K562 (cell line): Measurements from ENCODE around the gene PAX5. TPM values are rescaled to one million over a fixed set of nuclear protein-coding genes. Genes with fewer than 3 reads are reported as not detected.

Experiments used
- ATAC-seq: fragments of 200-7000 bp; cut with Tn5 transposase; 3 replicates; pipeline ENCODE4 v1.9.1; 2020; ENCODE audit warnings: moderate library complexity
- BruUV-seq: library from RNA; stranded (reverse); fragments of 400-500 nt; replicated peaks from 2 replicates; lab custom pipeline; 2021; lab: Mats Ljungman, UMichigan
- CTCF ChIA-PET: fragments of 300-600 bp; formaldehyde crosslinking; extraction: SDS; loops from one replicate; lab custom pipeline; 2021; ENCODE audit warnings: low intra/inter-chr PET ratio; lab: Yijun Ruan, JAX
- POLR2A ChIA-PET: fragments of 300-600, 350-650 bp; sonication (Branson Sonifier 250); formaldehyde crosslinking; extraction: SDS; loops from one replicate; lab custom pipeline; 2021; ENCODE audit warnings: antibody characterized with exemption, inconsistent platforms; lab: Yijun Ruan, JAX
- DNase-seq, 4 experiments: peaks; one replicate each; pipeline versions ENCODE4 v3.0.0 to v3.0.0-alpha.2; 2011 to 2018; ENCODE audit warnings: low spot score in 3 of 4, mixed read lengths in 3 of 4; ENCODE audit errors: extremely low read depth in 1 of 4
- FAIRE-seq: peaks from 2 replicates; lab custom pipeline; 2011; peaks lifted over from hg19 to GRCh38; lab: Jason Lieb, UNC
- H2AFZ ChIP-seq: 2 replicates; pipeline ENCODE4 v1.6.0; 2011; ENCODE audit warnings: low read depth, low read length, control low read depth, inconsistent platforms
- H3K27ac ChIP-seq: fragments of 200-600 bp; 3 replicates; pipeline ENCODE4 v1.8.0; 2011; ENCODE audit warnings: low read depth, mild to moderate bottlenecking, control low read depth, inconsistent platforms, low read length, moderate library complexity, mixed read lengths; ENCODE audit errors: extremely low read depth
- H3K27me3 ChIP-seq, 2 experiments: fragments of 300-600 bp in 1 of 2; 2 replicates in 1 of 2; 3 replicates in 1 of 2; pipeline versions ENCODE4 v1.6.0 to v1.8.0; 2011; ENCODE audit warnings: inconsistent platforms in 2 of 2, low read length in 2 of 2, mild to moderate bottlenecking in 1 of 2, mixed read lengths in 1 of 2, moderate library complexity in 1 of 2; ENCODE audit not compliant: control insufficient read depth in 2 of 2, insufficient read depth in 2 of 2
- H3K36me3 ChIP-seq: fragments of 300-600 bp; 3 replicates; pipeline ENCODE4 v1.8.0; 2011; ENCODE audit warnings: mild to moderate bottlenecking, low read length, inconsistent platforms; ENCODE audit not compliant: control insufficient read depth, insufficient read depth
- H3K4me1 ChIP-seq, 2 experiments: fragments of 200-600 bp in 1 of 2; replicated peaks in 1 of 2; 2 replicates in 1 of 2; 3 replicates in 1 of 2; pipeline versions ENCODE4 v1.5.1 to v1.8.0; 2011; ENCODE audit warnings: inconsistent platforms in 2 of 2, low read length in 2 of 2, mild to moderate bottlenecking in 1 of 2, mixed read lengths in 1 of 2, moderate library complexity in 1 of 2; ENCODE audit not compliant: control insufficient read depth in 2 of 2, insufficient read depth in 2 of 2
- H3K4me2 ChIP-seq: 2 replicates; pipeline ENCODE4 v1.6.1; 2011; ENCODE audit warnings: low read length, control low read depth, inconsistent platforms, mixed read lengths; ENCODE audit not compliant: insufficient read depth
- H3K4me3 ChIP-seq: fragments of 200-600 bp; sonication (generic), shearing (Covaris generic); 2 replicates; pipeline ENCODE4 v1.5.1; 2016; ENCODE audit warnings: control low read depth, inconsistent platforms
- H3K79me2 ChIP-seq: fragments of 200-600 bp; 3 replicates; pipeline ENCODE4 v1.8.0; 2011; ENCODE audit warnings: low read length, inconsistent platforms; ENCODE audit not compliant: control insufficient read depth, insufficient read depth
- H3K9ac ChIP-seq, 2 experiments: 2 replicates each; pipeline versions ENCODE4 v1.6.0 to v1.6.1; 2011; ENCODE audit warnings: low read depth in 2 of 2, low read length in 2 of 2, control low read depth in 1 of 2, inconsistent platforms in 1 of 2, mild to moderate bottlenecking in 1 of 2, mixed read lengths in 1 of 2; ENCODE audit not compliant: insufficient read depth in 1 of 2
- H3K9me1 ChIP-seq: one replicate; pipeline ENCODE4 v1.6.0; 2011; ENCODE audit warnings: inconsistent platforms, mild to moderate bottlenecking, low read length, moderate library complexity; ENCODE audit not compliant: control insufficient read depth, insufficient read depth
- H3K9me3 ChIP-seq: replicated peaks from 2 replicates; pipeline ENCODE4 v1.5.1; 2011; ENCODE audit warnings: low read depth, low read length, inconsistent platforms; ENCODE audit not compliant: control insufficient read depth, insufficient read depth
- H4K20me1 ChIP-seq: replicated peaks from 2 replicates; pipeline ENCODE4 v1.6.1; 2011; ENCODE audit warnings: low read length, inconsistent platforms, mixed read lengths; ENCODE audit not compliant: control insufficient read depth, insufficient read depth
- CEBPG ChIP-seq, 3 experiments: fragments of 200-800 bp in 1 of 3; sonication (Bioruptor generic) in 1 of 3; sonication (generic) in 1 of 3; formaldehyde crosslinking in 1 of 3; IDR thresholded peaks in 2 of 3; conservative IDR thresholded peaks in 1 of 3; 2 replicates each; pipeline versions ENCODE4 v1.6.1 to v1.8.0; 2016 to 2022; ENCODE audit warnings: missing compliant biosample characterization in 2 of 3, missing genetic modification characterization in 2 of 3, mild to moderate bottlenecking in 1 of 3, missing genetic modification reagents in 1 of 3
- CREBBP ChIP-seq: IDR thresholded peaks from one replicate; pipeline ENCODE4 v1.6.1; 2012; ENCODE audit warnings: low read depth, mild to moderate bottlenecking, control low read depth, inconsistent platforms, low read length
- ETV6 ChIP-seq, 3 experiments: fragments of 150-350 bp in 1 of 3; sonication (generic) in 1 of 3; formaldehyde crosslinking in 1 of 3; IDR thresholded peaks; 2 replicates each; pipeline versions ENCODE4 v1.6.1 to v1.8.0; 2014 to 2022; ENCODE audit warnings: borderline replicate concordance in 2 of 3, low read depth in 2 of 3, antibody characterized with exemption in 1 of 3, low read length in 1 of 3, mild to moderate bottlenecking in 1 of 3, missing genetic modification reagents in 1 of 3
- HIVEP1 ChIP-seq: fragments of 250-450 bp; sonication (Bioruptor Pico); IDR thresholded peaks from 2 replicates; pipeline ENCODE4 v1.4.0; 2020; ENCODE audit warnings: mild to moderate bottlenecking
- MAFG ChIP-seq: fragments of 450-650 bp; conservative IDR thresholded peaks from 2 replicates; pipeline ENCODE4 v1.6.1; 2016; ENCODE audit warnings: missing genetic modification characterization, missing compliant biosample characterization
- NUFIP1 ChIP-seq: fragments of 450-650 bp; IDR thresholded peaks from 2 replicates; pipeline ENCODE4 v1.6.1; 2018; ENCODE audit not compliant: partially characterized antibody
- PHTF2 ChIP-seq: fragments of 250-450 bp; sonication (Bioruptor Pico); IDR thresholded peaks from 2 replicates; pipeline ENCODE4 v1.5.0; 2021; ENCODE audit warnings: mild to moderate bottlenecking
- PML ChIP-seq: IDR thresholded peaks from 2 replicates; pipeline ENCODE4 v1.6.1; 2012; ENCODE audit warnings: low read length, inconsistent platforms
- POLR2B ChIP-seq: fragments of 450-650 bp; IDR thresholded peaks from 2 replicates; pipeline ENCODE4 v1.6.1; 2018; ENCODE audit warnings: low read depth; ENCODE audit not compliant: partially characterized antibody
- YBX1 ChIP-seq: fragments of 450-650 bp; IDR thresholded peaks from 2 replicates; pipeline ENCODE4 v1.7.1; 2016; ENCODE audit warnings: mild to moderate bottlenecking
- ZNF282 ChIP-seq: sonication (generic); formaldehyde crosslinking; IDR thresholded peaks from 2 replicates; pipeline ENCODE4 v1.8.1; 2023; ENCODE audit warnings: missing genetic modification reagents
- ZNF586 ChIP-seq: fragments of 450-650 bp; formaldehyde crosslinking; conservative IDR thresholded peaks from 2 replicates; pipeline ENCODE4 v1.4.0; 2020; ENCODE audit warnings: mild to moderate bottlenecking, moderate library complexity
- ZNF778 ChIP-seq: fragments of 450-650 bp; formaldehyde crosslinking; IDR thresholded peaks from 2 replicates; pipeline ENCODE4 v1.4.0; 2020; ENCODE audit warnings: mild to moderate bottlenecking, moderate library complexity
- WGBS: fragments of 100-300 bp; shearing (Covaris generic); methylation state at CpG from one replicate; pipeline ENCODE4 v1.1.6; 2016; ENCODE audit warnings: low coverage, mixed read lengths; ENCODE audit not compliant: insufficient coverage; ENCODE audit errors: missing lambda C conversion rate; 5-methylcytosine and 5-hydroxymethylcytosine counted together
- in situ Hi-C: fragments of 300-500 bp; cut with MboI; formaldehyde crosslinking; loops from 4 replicates; pipeline ENCODE4 v1.15.0; 2018; ENCODE audit warnings: inconsistent platforms, mixed read lengths
- intact Hi-C: fragments of 100-400 bp; cut with micrococcal nuclease; formaldehyde crosslinking; loops from 2 replicates; pipeline ENCODE4 v1.14.2; 2022
- polyA plus RNA-seq, 8 experiments: library from polyadenylated mRNA; depleted of rRNA in 4 of 8; stranded (reverse) in 5 of 8; unstranded in 3 of 8; fragments of >200 nt; fragmentation: Nextera tagmentation in 2 of 8; fragmentation: Illumina TruSeq in 1 of 8; extraction: Ambion mirVana in 2 of 8; extraction: Trizol in 1 of 8; gene quantifications; 2 replicates each; pipeline versions ENCODE4 v1.2.1 to v1.2.3, GENCODE V29; 2011 to 2014; ENCODE audit warnings: inconsistent platforms in 1 of 8, missing spikeins in 1 of 8
- total RNA-seq, 7 experiments: library from RNA; depleted of rRNA in 6 of 7; stranded (reverse); fragments of >200 nt in 6 of 7; fragmentation: Illumina TruSeq in 2 of 7; extraction: Trizol in 2 of 7; gene quantifications; 2 replicates each; pipeline versions ENCODE4 v1.2.1 to v1.2.3, GENCODE V29; 2011 to 2021; ENCODE audit warnings: low replicate concordance in 1 of 7
- TF ChIP-seq, protein P1 (sequence below): fragments of 250-450 bp; sonication (Bioruptor Pico); IDR thresholded peaks from 2 replicates; pipeline ENCODE4 v1.4.0; 2020; ENCODE audit warnings: mild to moderate bottlenecking, moderate library complexity
- TF ChIP-seq, protein P2 (sequence below): IDR thresholded peaks from 2 replicates; pipeline ENCODE4 v1.6.1; 2016; ENCODE audit warnings: missing genetic modification characterization, missing compliant biosample characterization
- TF ChIP-seq, protein P3 (sequence below): fragments of 250-450 bp; sonication (Bioruptor Pico); IDR thresholded peaks from 2 replicates; pipeline ENCODE4 v1.8.0; 2021; ENCODE audit warnings: moderate library complexity, mild to moderate bottlenecking, inconsistent platforms
- TF ChIP-seq, protein P4 (sequence below): sonication (generic); formaldehyde crosslinking; IDR thresholded peaks from 2 replicates; pipeline ENCODE4 v1.8.1; 2023; ENCODE audit warnings: mild to moderate bottlenecking, missing genetic modification reagents

PAX5 gene
- total and polyA plus RNA-seq, 9 of the 15 experiments (the other 6 are each of a cell fraction or from before 2014, with no cell fraction given), result 0.03 to 0.09 TPM; not detected in 7

DNA sequence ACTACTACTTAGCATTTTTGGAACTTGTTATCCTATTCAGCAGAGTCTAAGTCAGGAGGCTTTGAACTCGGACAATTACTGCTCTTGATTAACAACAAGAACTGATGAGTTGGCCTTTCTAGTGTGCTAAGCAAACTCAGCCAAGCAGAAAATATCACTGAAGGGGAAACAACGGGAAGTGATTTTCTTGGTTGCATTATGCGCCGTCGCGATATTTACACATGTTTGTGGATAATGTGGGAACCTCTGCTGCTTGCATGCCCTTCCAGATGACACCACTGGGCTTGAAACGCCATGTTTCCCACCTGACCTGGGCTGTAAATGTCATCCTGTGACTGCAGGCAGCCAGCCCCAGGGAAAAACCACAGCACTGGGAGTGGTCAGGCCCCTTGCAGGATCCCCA, 205.5 kb downstream of the PAX5 start:
- CTCF ChIA-PET, result no interaction called here
- Histone ChIP-seq H3K36me3 (no peaks in the 10 kb centered on the region), H3K9me3 (no peaks in the 10 kb centered on the region), H3K4me2 (no peak overlapping the region), H3K27me3 (peaks cover 0 to 32% of the 10 kb centered on the region in 2 experiments; a peak in 4 of 5 replicates), H3K79me2 (no peaks in the 10 kb centered on the region), H3K9ac (no peak overlapping the region), H3K4me1 (no peaks in the 10 kb centered on the region), H3K4me3 (no peak overlapping the region), H4K20me1 (peaks cover 6% of the 10 kb centered on the region; the same call in 1 of the 2 replicates), H2AFZ (no peak overlapping the region), H3K27ac (no peak overlapping the region), H3K9me1 (no peaks in the 10 kb centered on the region)
- 0% methylated on average over 7 of the region's 7 CpGs for WGBS
- in situ Hi-C loops (no loop called here), intact Hi-C loops (no loop called here)
- BruUV-seq, result no TSS peak
- no peak for ATAC-seq
- POLR2A ChIA-PET, result no interaction called here
- DNase-seq, result no peak
- FAIRE-seq, result no peak
- TF ChIP-seq, protein P1, sequence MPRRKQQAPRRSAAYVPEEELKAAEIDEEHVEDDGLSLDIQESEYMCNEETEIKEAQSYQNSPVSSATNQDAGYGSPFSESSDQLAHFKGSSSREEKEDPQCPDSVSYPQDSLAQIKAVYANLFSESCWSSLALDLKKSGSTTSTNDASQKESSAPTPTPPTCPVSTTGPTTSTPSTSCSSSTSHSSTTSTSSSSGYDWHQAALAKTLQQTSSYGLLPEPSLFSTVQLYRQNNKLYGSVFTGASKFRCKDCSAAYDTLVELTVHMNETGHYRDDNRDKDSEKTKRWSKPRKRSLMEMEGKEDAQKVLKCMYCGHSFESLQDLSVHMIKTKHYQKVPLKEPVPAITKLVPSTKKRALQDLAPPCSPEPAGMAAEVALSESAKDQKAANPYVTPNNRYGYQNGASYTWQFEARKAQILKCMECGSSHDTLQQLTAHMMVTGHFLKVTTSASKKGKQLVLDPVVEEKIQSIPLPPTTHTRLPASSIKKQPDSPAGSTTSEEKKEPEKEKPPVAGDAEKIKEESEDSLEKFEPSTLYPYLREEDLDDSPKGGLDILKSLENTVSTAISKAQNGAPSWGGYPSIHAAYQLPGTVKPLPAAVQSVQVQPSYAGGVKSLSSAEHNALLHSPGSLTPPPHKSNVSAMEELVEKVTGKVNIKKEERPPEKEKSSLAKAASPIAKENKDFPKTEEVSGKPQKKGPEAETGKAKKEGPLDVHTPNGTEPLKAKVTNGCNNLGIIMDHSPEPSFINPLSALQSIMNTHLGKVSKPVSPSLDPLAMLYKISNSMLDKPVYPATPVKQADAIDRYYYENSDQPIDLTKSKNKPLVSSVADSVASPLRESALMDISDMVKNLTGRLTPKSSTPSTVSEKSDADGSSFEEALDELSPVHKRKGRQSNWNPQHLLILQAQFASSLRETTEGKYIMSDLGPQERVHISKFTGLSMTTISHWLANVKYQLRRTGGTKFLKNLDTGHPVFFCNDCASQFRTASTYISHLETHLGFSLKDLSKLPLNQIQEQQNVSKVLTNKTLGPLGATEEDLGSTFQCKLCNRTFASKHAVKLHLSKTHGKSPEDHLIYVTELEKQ (CRISPR knock-in tag), result no peak
- TF ChIP-seq ZNF778 (CRISPR knock-in tag) (no peak), PHTF2 (no peak), HIVEP1 (no peak), PML (no peak), POLR2B (no peak), YBX1 (no peak), CEBPG (CRISPR knock-in tag; IDR thresholded peaks at IDR 0.05) (no peak), CEBPG (tag; conservative IDR thresholded peaks at IDR 0.05 in 1 of 2, IDR thresholded peaks at IDR 0.05 in 1 of 2) (no peak), CREBBP (no peak), ZNF282 (CRISPR knock-in tag) (no peak), ETV6 (IDR thresholded peaks at IDR 0.05; ENCODE audit: borderline replicate concordance in 1 of 2, low read depth in 2 of 2, low read length in 1 of 2) (no peak), ETV6 (CRISPR knock-in tag; IDR thresholded peaks at IDR 0.05; ENCODE audit: borderline replicate concordance) (no peak), ZNF586 (no peak), NUFIP1 (no peak), MAFG (tag) (no peak)
- TF ChIP-seq, protein P2, sequence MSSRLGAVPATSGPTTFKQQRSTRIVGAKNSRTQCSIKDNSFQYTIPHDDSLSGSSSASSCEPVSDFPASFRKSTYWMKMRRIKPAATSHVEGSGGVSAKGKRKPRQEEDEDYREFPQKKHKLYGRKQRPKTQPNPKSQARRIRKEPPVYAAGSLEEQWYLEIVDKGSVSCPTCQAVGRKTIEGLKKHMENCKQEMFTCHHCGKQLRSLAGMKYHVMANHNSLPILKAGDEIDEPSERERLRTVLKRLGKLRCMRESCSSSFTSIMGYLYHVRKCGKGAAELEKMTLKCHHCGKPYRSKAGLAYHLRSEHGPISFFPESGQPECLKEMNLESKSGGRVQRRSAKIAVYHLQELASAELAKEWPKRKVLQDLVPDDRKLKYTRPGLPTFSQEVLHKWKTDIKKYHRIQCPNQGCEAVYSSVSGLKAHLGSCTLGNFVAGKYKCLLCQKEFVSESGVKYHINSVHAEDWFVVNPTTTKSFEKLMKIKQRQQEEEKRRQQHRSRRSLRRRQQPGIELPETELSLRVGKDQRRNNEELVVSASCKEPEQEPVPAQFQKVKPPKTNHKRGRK (tag), result no peak
- TF ChIP-seq, protein P3, sequence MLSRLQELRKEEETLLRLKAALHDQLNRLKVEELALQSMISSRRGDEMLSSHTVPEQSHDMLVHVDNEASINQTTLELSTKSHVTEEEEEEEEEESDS (CRISPR knock-in tag), result no peak
- TF ChIP-seq, protein P4, sequence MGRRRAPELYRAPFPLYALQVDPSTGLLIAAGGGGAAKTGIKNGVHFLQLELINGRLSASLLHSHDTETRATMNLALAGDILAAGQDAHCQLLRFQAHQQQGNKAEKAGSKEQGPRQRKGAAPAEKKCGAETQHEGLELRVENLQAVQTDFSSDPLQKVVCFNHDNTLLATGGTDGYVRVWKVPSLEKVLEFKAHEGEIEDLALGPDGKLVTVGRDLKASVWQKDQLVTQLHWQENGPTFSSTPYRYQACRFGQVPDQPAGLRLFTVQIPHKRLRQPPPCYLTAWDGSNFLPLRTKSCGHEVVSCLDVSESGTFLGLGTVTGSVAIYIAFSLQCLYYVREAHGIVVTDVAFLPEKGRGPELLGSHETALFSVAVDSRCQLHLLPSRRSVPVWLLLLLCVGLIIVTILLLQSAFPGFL (CRISPR knock-in tag), result no peak
